CD14-positive monocyte (primary cell): Measurements from ENCODE around the gene SPTLC2. TPM values are rescaled to one million over a fixed set of nuclear protein-coding genes. Genes with fewer than 3 reads are reported as not detected.
A peak's percentile ranks its signal among the peaks of the same experiment; 100 is the strongest.

Source experiments
- DNase-seq, 3 donors: peaks; one replicate each; pipeline ENCODE4 v3.0.0-alpha.2; 2011 to 2022
- H2AFZ ChIP-seq: 2 replicates; pipeline ENCODE4 v1.6.0; 2012; ENCODE audit warnings: mild to moderate bottlenecking, low read depth, low read length, inconsistent platforms; ENCODE audit not compliant: insufficient read depth, poor library complexity, severe bottlenecking
- H3K27ac ChIP-seq, 2 donors: 1 replicate in 1 of 2; 2 replicates in 1 of 2; pipeline ENCODE4 v1.5.1; 2012 to 2013; ENCODE audit warnings: low read length in 2 of 2, control low read depth in 1 of 2, inconsistent platforms in 1 of 2, low read depth in 1 of 2, mild to moderate bottlenecking in 1 of 2
- H3K27me3 ChIP-seq, 2 donors: one replicate each; pipeline versions ENCODE4 v1.6.0 to v1.6.1; 2011 to 2013; ENCODE audit warnings: low read length in 2 of 2; ENCODE audit not compliant: control insufficient read depth in 2 of 2, insufficient read depth in 2 of 2
- H3K36me3 ChIP-seq, 2 donors: replicated peaks in 1 of 2; 1 replicate in 1 of 2; 2 replicates in 1 of 2; pipeline versions ENCODE4 v1.5.1 to v1.6.1; 2012 to 2013; ENCODE audit warnings: low read length in 2 of 2, control low read depth in 1 of 2, inconsistent platforms in 1 of 2, mild to moderate bottlenecking in 1 of 2; ENCODE audit not compliant: insufficient read depth in 2 of 2, control insufficient read depth in 1 of 2
- H3K4me1 ChIP-seq, 2 donors: 1 replicate in 1 of 2; 2 replicates in 1 of 2; pipeline versions ENCODE4 v1.5.1 to v1.6.1; 2012 to 2013; ENCODE audit warnings: low read length in 2 of 2, control low read depth in 1 of 2, inconsistent platforms in 1 of 2, mild to moderate bottlenecking in 1 of 2, moderate library complexity in 1 of 2; ENCODE audit not compliant: insufficient read depth in 2 of 2, control insufficient read depth in 1 of 2
- H3K4me2 ChIP-seq: replicated peaks from 2 replicates; pipeline ENCODE3; 2012; ENCODE audit warnings: low read length, moderate library complexity, mild to moderate bottlenecking; ENCODE audit not compliant: poor library complexity, severe bottlenecking; ENCODE audit errors: extremely low read depth
- H3K4me3 ChIP-seq, 3 experiments: fragments of 200-600 bp in 1 of 3; sonication (generic) in 1 of 3; replicated peaks in 1 of 3; 1 replicate in 2 of 3; 2 replicates in 1 of 3; pipeline ENCODE4 v1.5.1; 2011 to 2013; ENCODE audit warnings: low read length in 3 of 3, mild to moderate bottlenecking in 3 of 3, control low read depth in 2 of 3, low read depth in 2 of 3, inconsistent platforms in 1 of 3, moderate library complexity in 1 of 3
- H3K79me2 ChIP-seq: 2 replicates; pipeline ENCODE4 v1.6.0; 2012; ENCODE audit warnings: mild to moderate bottlenecking, control low read depth, inconsistent platforms, low read length, moderate library complexity; ENCODE audit not compliant: insufficient read depth
- H3K9ac ChIP-seq: 2 replicates; pipeline ENCODE4 v1.6.0; 2017; ENCODE audit warnings: low read length, mild to moderate bottlenecking; ENCODE audit not compliant: insufficient read depth, poor library complexity, severe bottlenecking
- H3K9me3 ChIP-seq, 2 donors: replicated peaks in 1 of 2; 1 replicate in 1 of 2; 2 replicates in 1 of 2; pipeline versions ENCODE4 v1.5.1 to v1.6.1; 2012 to 2013; ENCODE audit warnings: low read length in 2 of 2, control low read depth in 1 of 2; ENCODE audit not compliant: control insufficient read depth in 1 of 2, insufficient read depth in 1 of 2
- H4K20me1 ChIP-seq: 2 replicates; pipeline ENCODE4 v1.6.0; 2012; ENCODE audit warnings: mild to moderate bottlenecking, low read length, control low read depth, moderate library complexity; ENCODE audit not compliant: insufficient read depth
- H3K27ac Mint-ChIP-seq, 7 donors: one replicate each; pipeline ENCODE4 v1.8.0; 2020; ENCODE audit warnings: mild to moderate bottlenecking in 7 of 7, mixed read lengths in 7 of 7, moderate library complexity in 6 of 7, inconsistent platforms in 2 of 7
- H3K27me3 Mint-ChIP-seq, 3 donors: one replicate each; pipeline ENCODE4 v1.8.0; 2021 to 2022; ENCODE audit warnings: low read depth in 3 of 3, mild to moderate bottlenecking in 3 of 3, mixed read lengths in 3 of 3, moderate library complexity in 3 of 3, inconsistent platforms in 1 of 3
- H3K36me3 Mint-ChIP-seq, 2 donors: one replicate each; pipeline ENCODE4 v1.8.0; 2020; ENCODE audit warnings: mixed read lengths in 2 of 2, inconsistent platforms in 1 of 2, mild to moderate bottlenecking in 1 of 2
- H3K4me1 Mint-ChIP-seq: one replicate; pipeline ENCODE4 v1.8.0; 2020; ENCODE audit warnings: mild to moderate bottlenecking, mixed read lengths
- H3K4me3 Mint-ChIP-seq, 2 donors: one replicate each; pipeline ENCODE4 v1.8.0; 2020; ENCODE audit warnings: mild to moderate bottlenecking in 2 of 2, mixed read lengths in 2 of 2, moderate library complexity in 1 of 2
- H3K9me3 Mint-ChIP-seq, 7 donors: one replicate each; pipeline ENCODE4 v1.8.0; 2020 to 2022; ENCODE audit warnings: mixed read lengths in 7 of 7, mild to moderate bottlenecking in 6 of 7, moderate library complexity in 6 of 7, inconsistent platforms in 2 of 7
- CTCF ChIP-seq: fragments of 200-600 bp; IDR thresholded peaks from one replicate; pipeline ENCODE4 v1.8.0; 2022; ENCODE audit warnings: antibody characterized with exemption, mild to moderate bottlenecking
- WGBS: methylation state at CpG from one replicate; pipeline ENCODE4 v1.1.5; 2013; ENCODE audit warnings: missing lambda C conversion rate; ENCODE audit not compliant: insufficient coverage; 5-methylcytosine and 5-hydroxymethylcytosine counted together
- intact Hi-C, 2 donors: fragments of 100-400 bp; cut with micrococcal nuclease; formaldehyde crosslinking; loops; one replicate each; pipeline versions ENCODE4 v1.15.0 to v1.15.1; 2023
- polyA plus RNA-seq, 3 donors: library from polyadenylated mRNA; depleted of rRNA in 1 of 3; unstranded in 2 of 3; stranded (reverse) in 1 of 3; fragments of 300-500 nt in 2 of 3; fragments of >200 nt in 1 of 3; fragmentation: Illumina TruSeq in 2 of 3; gene quantifications; 1 replicate in 2 of 3; 2 replicates in 1 of 3; pipeline ENCODE4 v1.2.3, GENCODE V29; 2012 to 2021

The SPTLC2 gene
- polyA plus RNA-seq, 3 donors = 38.1 to 81.9 (median 73.1) TPM

GRCh38 chr14:77657280-77657679 is 40.8 kb upstream of the SPTLC2 start:
- H3K27me3 Mint-ChIP-seq = peaks cover 0 to 2% (median 0%) of the 10 kb centered on the region in 3 donors
- WGBS = 0% methylated on average over 2 of the region's 5 CpGs
- H3K27ac Mint-ChIP-seq = peak overlapping the region; percentile 86 to 96 (median 93)

GRCh38 chr14:77654001-77654441 is 37.6 kb upstream of the SPTLC2 start:
- H3K9me3 Mint-ChIP-seq = no peaks in the 10 kb centered on the region
- peak overlapping the region; percentile 15 for H3K9ac ChIP-seq
- no peak for TF ChIP-seq CTCF
- H3K27me3 ChIP-seq = no peaks in the 10 kb centered on the region
- H3K9me3 ChIP-seq = no peaks in the 10 kb centered on the region
- intact Hi-C loops = no loop called here
- peaks cover 0 to 4% of the 10 kb centered on the region in 2 donors for H3K36me3 Mint-ChIP-seq
- H3K4me3 Mint-ChIP-seq = peak overlapping the region in 1 of 2 donors; percentile 49
- peak overlapping the region; percentile 83 for H2AFZ ChIP-seq
- peaks cover 0 to 3% (median 2%) of the 10 kb centered on the region in 3 donors for H3K27me3 Mint-ChIP-seq
- H3K27ac Mint-ChIP-seq = peak overlapping the region in 5 of 7 donors; percentile 1 to 71 (median 60)
- 42% methylated on average over 11 of the region's 11 CpGs for WGBS
- no peaks in the 10 kb centered on the region for H3K36me3 ChIP-seq
- peak overlapping the region; percentile 29 for H3K4me2 ChIP-seq
- peaks cover 44 to 59% of the 10 kb centered on the region in 2 donors for H3K4me1 ChIP-seq
- H4K20me1 ChIP-seq = no peaks in the 10 kb centered on the region
- DNase-seq = no peak
- peak overlapping the region; percentile 1 to 51 for H3K27ac ChIP-seq
- no peak overlapping the region for H3K4me3 ChIP-seq
- peaks cover 52% of the 10 kb centered on the region for H3K4me1 Mint-ChIP-seq
- no peaks in the 10 kb centered on the region for H3K79me2 ChIP-seq

More at GRCh38 chr14:77657280-77657679, 40.8 kb upstream of the SPTLC2 start:
- intact Hi-C loops = loop anchor here (5.0 kb wide), 3 partner anchors 50 to 105 kb away; partner anchors contain the start of genes ALKBH1 (in 2 of the 2), SLIRP (in 2 of the 2) and SNW1 (in 1 of the 2)
- H3K27me3 ChIP-seq = no peaks in the 10 kb centered on the region
- no peaks in the 10 kb centered on the region for H3K36me3 ChIP-seq
- Mint-ChIP-seq H3K36me3 (peaks cover 1 to 4% of the 10 kb centered on the region in 2 donors), H3K4me3 (peak overlapping the region; percentile 60 to 75), H3K4me1 (peaks cover 73% of the 10 kb centered on the region), H3K9me3 (no peaks in the 10 kb centered on the region)
- H3K4me3 ChIP-seq = peak overlapping the region in 1 of 3 experiments; percentile 58
- H3K79me2 ChIP-seq = no peaks in the 10 kb centered on the region
- no peak for TF ChIP-seq CTCF
- H3K4me2 ChIP-seq = peak overlapping the region; percentile 61
- H3K9ac ChIP-seq = no peak overlapping the region
- peak overlapping the region; percentile 54 for H2AFZ ChIP-seq
- no peaks in the 10 kb centered on the region for H4K20me1 ChIP-seq
- peak overlapping the region; percentile 43 to 87 for H3K27ac ChIP-seq
- DNase-seq = peak; percentile 71 to 86 (median 80)
- H3K9me3 ChIP-seq = no peaks in the 10 kb centered on the region
- H3K4me1 ChIP-seq = peaks cover 68 to 84% of the 10 kb centered on the region in 2 donors
